B cell (primary cell): ENCODE measurements around the gene ASPN. TPM values are rescaled to one million over a fixed set of nuclear protein-coding genes. Genes with fewer than 3 reads are reported as not detected.

Experiments
- ATAC-seq: fragments of 200-7000 bp; cut with Tn5 transposase; one replicate; pipeline ENCODE4 v1.10.0; 2021; ENCODE audit warnings: low read depth, mild to moderate bottlenecking, moderate number of reproducible peaks, moderate library complexity
- CTCF ChIA-PET: fragments of 350-600 bp; sonication (Branson Sonifier 250); formaldehyde crosslinking; loops from one replicate; lab custom pipeline; 2021; ENCODE audit warnings: antibody characterized with exemption, inconsistent platforms; lab: Charles Lee
- POLR2A ChIA-PET: fragments of 350-600 bp; sonication (Branson Sonifier 250); formaldehyde crosslinking; loops from one replicate; lab custom pipeline; 2021; ENCODE audit warnings: antibody characterized with exemption; lab: Charles Lee
- DNase-seq: peaks from one replicate; pipeline ENCODE4 v3.0.0; 2013
- H2AFZ ChIP-seq: 2 replicates; pipeline ENCODE4 v1.6.1; 2012; ENCODE audit warnings: mild to moderate bottlenecking, low read depth, low read length; ENCODE audit not compliant: insufficient read depth, poor library complexity, severe bottlenecking
- H3K27ac ChIP-seq, 2 donors: 1 replicate in 1 of 2; 2 replicates in 1 of 2; pipeline ENCODE4 v1.5.1; 2012 to 2013; ENCODE audit warnings: low read length in 2 of 2, mild to moderate bottlenecking in 2 of 2, moderate library complexity in 1 of 2
- H3K27me3 ChIP-seq, 4 experiments: fragments of 200-600 bp in 1 of 4; sonication (generic) in 1 of 4; replicated peaks in 1 of 4; 1 replicate in 2 of 4; 2 replicates in 2 of 4; pipeline versions ENCODE4 v1.6.1 to v1.7.0; 2013 to 2016; ENCODE audit warnings: low read length in 3 of 4, mild to moderate bottlenecking in 2 of 4, mixed read lengths in 1 of 4, moderate library complexity in 1 of 4; ENCODE audit not compliant: insufficient read depth in 4 of 4, control insufficient read depth in 3 of 4; ENCODE audit errors: control extremely low read depth in 1 of 4
- H3K36me3 ChIP-seq, 2 experiments: replicated peaks in 1 of 2; 1 replicate in 1 of 2; 2 replicates in 1 of 2; pipeline versions ENCODE4 v1.6.1 to v1.7.1; 2013; ENCODE audit warnings: low read length in 1 of 2; ENCODE audit not compliant: insufficient read depth in 2 of 2, control insufficient read depth in 1 of 2; ENCODE audit errors: control extremely low read depth in 1 of 2, extremely low read depth in 1 of 2
- H3K4me1 ChIP-seq, 2 donors: fragments of 200-600 bp in 1 of 2; sonication (generic) in 1 of 2; 1 replicate in 1 of 2; 2 replicates in 1 of 2; pipeline versions ENCODE4 v1.5.1 to v1.6.1; 2013 to 2017; ENCODE audit warnings: low read length in 2 of 2; ENCODE audit not compliant: control insufficient read depth in 2 of 2, insufficient read depth in 2 of 2
- H3K4me2 ChIP-seq: replicated peaks from 2 replicates; pipeline ENCODE3; 2012; ENCODE audit warnings: mild to moderate bottlenecking, low read depth, low read length; ENCODE audit not compliant: poor library complexity, severe bottlenecking
- H3K4me3 ChIP-seq, 5 experiments: fragments of 200-600 bp in 1 of 5; sonication (generic) in 1 of 5; 1 replicate in 3 of 5; 2 replicates in 2 of 5; pipeline versions ENCODE4 v1.5.1 to v1.7.0; 2011 to 2016; ENCODE audit warnings: low read length in 4 of 5, mild to moderate bottlenecking in 4 of 5, low read depth in 2 of 5, control low read depth in 1 of 5, moderate library complexity in 1 of 5; ENCODE audit not compliant: insufficient read depth in 1 of 5; ENCODE audit errors: control extremely low read depth in 1 of 5, extremely low read depth in 1 of 5
- H3K79me2 ChIP-seq: fragments of 200-600 bp; sonication (generic); one replicate; pipeline ENCODE4 v1.6.0; 2016; ENCODE audit warnings: low read length; ENCODE audit not compliant: control insufficient read depth, insufficient read depth
- H3K9ac ChIP-seq: fragments of 200-600 bp; sonication (generic); 2 replicates; pipeline ENCODE4 v1.6.1; 2017; ENCODE audit warnings: mild to moderate bottlenecking, low read length, moderate library complexity
- H3K9me3 ChIP-seq, 3 donors: one replicate each; pipeline versions ENCODE4 v1.6.1 to v1.7.1; 2013; ENCODE audit warnings: low read length in 2 of 3; ENCODE audit not compliant: control insufficient read depth in 2 of 3, insufficient read depth in 1 of 3; ENCODE audit errors: control extremely low read depth in 1 of 3
- H4K20me1 ChIP-seq: 2 replicates; pipeline ENCODE4 v1.6.0; 2012; ENCODE audit warnings: mild to moderate bottlenecking, low read length; ENCODE audit not compliant: insufficient read depth, control insufficient read depth, poor library complexity, severe bottlenecking
- H3K27ac Mint-ChIP-seq: one replicate; pipeline ENCODE4 v1.8.0; 2021; ENCODE audit warnings: mixed read lengths
- H3K27me3 Mint-ChIP-seq: one replicate; pipeline ENCODE4 v1.8.0; 2021; ENCODE audit warnings: mixed read lengths
- H3K4me1 Mint-ChIP-seq: one replicate; pipeline ENCODE4 v1.8.0; 2021; ENCODE audit warnings: mixed read lengths
- H3K4me3 Mint-ChIP-seq: one replicate; pipeline ENCODE4 v1.8.0; 2021; ENCODE audit warnings: mixed read lengths
- H3K9me3 Mint-ChIP-seq: one replicate; pipeline ENCODE4 v1.8.0; 2022; ENCODE audit warnings: mixed read lengths; ENCODE audit not compliant: insufficient read depth
- CTCF ChIP-seq: fragments of 200-600 bp; IDR thresholded peaks from one replicate; pipeline ENCODE4 v1.8.0; 2022; ENCODE audit warnings: antibody characterized with exemption, mild to moderate bottlenecking
- EZH2 ChIP-seq: IDR thresholded peaks from 2 replicates; pipeline ENCODE4 v1.6.1; 2012; ENCODE audit warnings: borderline replicate concordance, low read depth, mild to moderate bottlenecking, moderate library complexity, low read length; ENCODE audit not compliant: insufficient read depth, poor library complexity, severe bottlenecking
- WGBS: methylation state at CpG from one replicate; pipeline ENCODE4 v1.1.5; 2013; ENCODE audit warnings: missing lambda C conversion rate; ENCODE audit not compliant: insufficient coverage; 5-methylcytosine and 5-hydroxymethylcytosine counted together
- intact Hi-C: fragments of 100-400 bp; cut with micrococcal nuclease; formaldehyde crosslinking; loops from one replicate; pipeline ENCODE4 v1.10.0; 2022
- polyA plus RNA-seq: library from polyadenylated mRNA; depleted of rRNA; stranded (reverse); fragments of >200 nt; gene quantifications from 2 replicates; pipeline ENCODE4 v1.2.3, GENCODE V29; 2012
- total RNA-seq, 2 donors: library from RNA; stranded (reverse); fragments of 120-200 nt in 1 of 2; gene quantifications; 1 replicate in 1 of 2; 2 replicates in 1 of 2; pipeline versions ENCODE4 v1.2.3 to v1.2.4, GENCODE V29; 2013 to 2022

ASPN gene
- total and polyA plus RNA-seq, 2 donors (not counting 1 experiment from before 2014, with no cell fraction given): not detected

- H3K4me2 ChIP-seq: no peak overlapping the region
- ATAC-seq (no peak), DNase-seq (no peak)
- no peaks in the 10 kb centered on the region for H3K9me3 ChIP-seq
- H3K27ac ChIP-seq: no peak overlapping the region
- no peaks in the 10 kb centered on the region for H3K27me3 ChIP-seq
- no peaks in the 10 kb centered on the region for H3K9me3 Mint-ChIP-seq
- no peak overlapping the region for H3K9ac ChIP-seq
- H3K27ac Mint-ChIP-seq: no peak overlapping the region
- CTCF ChIA-PET: interaction anchor here (5.9 kb wide), 1 partner anchor 297 kb away, joined by 57 read pairs; no protein-coding TSS in a partner anchor
- no peaks in the 10 kb centered on the region for H3K4me1 Mint-ChIP-seq
- H3K36me3 ChIP-seq: no peaks in the 10 kb centered on the region
- no peak overlapping the region for H3K4me3 ChIP-seq
- H3K27me3 Mint-ChIP-seq: no peaks in the 10 kb centered on the region
- H3K79me2 ChIP-seq: no peaks in the 10 kb centered on the region
- no peaks in the 10 kb centered on the region for H3K4me1 ChIP-seq
- POLR2A ChIA-PET: no interaction called here
- no peaks in the 10 kb centered on the region for H4K20me1 ChIP-seq
- no peak for TF ChIP-seq EZH2
- no peak for TF ChIP-seq CTCF
- intact Hi-C loops: no loop called here
- no CpG with 5 or more reads among the region's 1 CpG for WGBS
- H3K4me3 Mint-ChIP-seq: no peak overlapping the region
- H2AFZ ChIP-seq: no peak overlapping the region
These were observed 47.0 kb downstream of the ASPN start for GRCh38 chr9:92435263-92435662.

GRCh38 chr9:92432972-92433548 lies 49.2 kb downstream of the ASPN start:
- ATAC-seq (no peak), DNase-seq (no peak)
- Histone ChIP-seq H4K20me1 (no peaks in the 10 kb centered on the region), H3K27me3 (no peaks in the 10 kb centered on the region), H3K9me3 (no peaks in the 10 kb centered on the region), H3K4me3 (no peak overlapping the region), H3K4me2 (no peak overlapping the region), H3K4me1 (no peaks in the 10 kb centered on the region), H3K79me2 (no peaks in the 10 kb centered on the region), H3K9ac (no peak overlapping the region), H3K36me3 (no peaks in the 10 kb centered on the region), H3K27ac (no peak overlapping the region), H2AFZ (no peak overlapping the region)
- intact Hi-C loops: no loop called here
- CTCF ChIA-PET: no interaction called here
- H3K4me1 Mint-ChIP-seq: no peaks in the 10 kb centered on the region
- H3K4me3 Mint-ChIP-seq: no peak overlapping the region
- POLR2A ChIA-PET: no interaction called here
- no peaks in the 10 kb centered on the region for H3K27me3 Mint-ChIP-seq
- no CpG with 5 or more reads among the region's 5 CpGs for WGBS
- TF ChIP-seq EZH2 (no peak), CTCF (no peak)
- H3K9me3 Mint-ChIP-seq: no peaks in the 10 kb centered on the region
- H3K27ac Mint-ChIP-seq: no peak overlapping the region
